OCI-LY7 (cell line): ENCODE data around the gene NAPG.

Source experiments
- EZH2phosphoT487 ChIP-seq: fragments of 200-600 bp; sonication (generic); IDR thresholded peaks from 2 replicates; pipeline ENCODE4 v1.6.1; 2018; ENCODE audit warnings: low read depth, borderline replicate concordance, mild to moderate bottlenecking, mixed run types, antibody characterized with exemption, low read length, moderate library complexity, mixed read lengths
- TF ChIP-seq, protein P1 (sequence below): fragments of 200-600 bp; sonication (generic); conservative IDR thresholded peaks from 2 replicates; pipeline ENCODE4 v1.5.1; 2014; ENCODE audit warnings: mild to moderate bottlenecking, antibody characterized with exemption, low read length, moderate library complexity, mixed read lengths

DNA sequence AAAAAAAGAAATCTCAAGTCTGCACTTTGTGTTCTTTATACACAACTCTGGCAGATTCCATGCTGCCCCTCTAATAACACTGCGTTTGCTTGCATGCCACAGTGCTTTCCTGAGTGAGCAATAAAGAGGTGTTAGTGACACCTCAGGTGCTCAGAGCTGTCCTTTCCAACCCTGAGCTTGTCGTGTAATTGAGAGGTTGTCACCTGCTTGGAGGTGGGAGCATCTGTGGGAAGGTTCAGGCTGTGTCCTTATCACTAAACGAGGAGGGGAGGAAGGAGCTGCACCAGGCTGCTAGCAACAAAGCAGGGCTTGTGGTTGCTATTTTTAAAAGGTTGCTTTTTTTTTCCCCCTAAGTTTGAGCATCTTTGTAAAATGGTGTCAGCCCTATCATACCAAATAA lies 39.5 kb upstream of the NAPG start:
- TF ChIP-seq, protein P1, sequence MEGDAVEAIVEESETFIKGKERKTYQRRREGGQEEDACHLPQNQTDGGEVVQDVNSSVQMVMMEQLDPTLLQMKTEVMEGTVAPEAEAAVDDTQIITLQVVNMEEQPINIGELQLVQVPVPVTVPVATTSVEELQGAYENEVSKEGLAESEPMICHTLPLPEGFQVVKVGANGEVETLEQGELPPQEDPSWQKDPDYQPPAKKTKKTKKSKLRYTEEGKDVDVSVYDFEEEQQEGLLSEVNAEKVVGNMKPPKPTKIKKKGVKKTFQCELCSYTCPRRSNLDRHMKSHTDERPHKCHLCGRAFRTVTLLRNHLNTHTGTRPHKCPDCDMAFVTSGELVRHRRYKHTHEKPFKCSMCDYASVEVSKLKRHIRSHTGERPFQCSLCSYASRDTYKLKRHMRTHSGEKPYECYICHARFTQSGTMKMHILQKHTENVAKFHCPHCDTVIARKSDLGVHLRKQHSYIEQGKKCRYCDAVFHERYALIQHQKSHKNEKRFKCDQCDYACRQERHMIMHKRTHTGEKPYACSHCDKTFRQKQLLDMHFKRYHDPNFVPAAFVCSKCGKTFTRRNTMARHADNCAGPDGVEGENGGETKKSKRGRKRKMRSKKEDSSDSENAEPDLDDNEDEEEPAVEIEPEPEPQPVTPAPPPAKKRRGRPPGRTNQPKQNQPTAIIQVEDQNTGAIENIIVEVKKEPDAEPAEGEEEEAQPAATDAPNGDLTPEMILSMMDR: no peak
- TF ChIP-seq EZH2phosphoT487: no peak
